GM21619 (cell line): Measurements from ENCODE around the gene SLC47A2.

Experiments
- ATAC-seq: cut with Tn5 transposase; IDR thresholded peaks from one replicate; pipeline ENCODE4 v1.9.1; 2021; ENCODE audit not compliant: unreplicated experiment

Gene SLC47A2

GRCh38 chr17:19728084-19728495, 11.7 kb upstream of the SLC47A2 start:
- ATAC-seq: no peak

GRCh38 chr17:19727501-19728078, 11.2 kb upstream of the SLC47A2 start:
- ATAC-seq: no peak

- no peak for ATAC-seq
These were observed 10.4 kb upstream of the SLC47A2 start for GRCh38 chr17:19726631-19727376.

- no peak for ATAC-seq
These were observed 9.1 kb upstream of the SLC47A2 start for GRCh38 chr17:19725486-19725885.

GRCh38 chr17:19724501-19725420, 8.4 kb upstream of the SLC47A2 start:
- no peak for ATAC-seq

DNA sequence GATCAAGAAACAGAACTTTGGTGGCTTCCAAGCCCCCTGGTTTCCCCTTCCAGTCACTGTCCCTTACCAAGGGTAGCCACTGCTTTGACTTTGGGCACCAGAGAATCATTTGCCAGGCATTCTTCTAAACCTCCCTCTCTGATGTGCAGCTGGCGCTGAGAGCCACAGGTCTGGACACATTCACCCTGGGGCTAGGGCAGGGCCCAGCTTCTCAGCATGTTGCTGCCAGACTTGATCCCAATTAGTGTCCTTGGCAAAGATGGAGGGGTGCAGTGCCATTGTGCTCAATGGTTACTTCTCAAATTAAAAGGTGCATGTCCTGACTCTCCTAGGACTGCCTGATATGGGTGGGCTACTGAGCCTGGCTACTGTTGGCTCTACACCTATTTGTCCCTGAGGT, 7.6 kb upstream of the SLC47A2 start:
- no peak for ATAC-seq

DNA sequence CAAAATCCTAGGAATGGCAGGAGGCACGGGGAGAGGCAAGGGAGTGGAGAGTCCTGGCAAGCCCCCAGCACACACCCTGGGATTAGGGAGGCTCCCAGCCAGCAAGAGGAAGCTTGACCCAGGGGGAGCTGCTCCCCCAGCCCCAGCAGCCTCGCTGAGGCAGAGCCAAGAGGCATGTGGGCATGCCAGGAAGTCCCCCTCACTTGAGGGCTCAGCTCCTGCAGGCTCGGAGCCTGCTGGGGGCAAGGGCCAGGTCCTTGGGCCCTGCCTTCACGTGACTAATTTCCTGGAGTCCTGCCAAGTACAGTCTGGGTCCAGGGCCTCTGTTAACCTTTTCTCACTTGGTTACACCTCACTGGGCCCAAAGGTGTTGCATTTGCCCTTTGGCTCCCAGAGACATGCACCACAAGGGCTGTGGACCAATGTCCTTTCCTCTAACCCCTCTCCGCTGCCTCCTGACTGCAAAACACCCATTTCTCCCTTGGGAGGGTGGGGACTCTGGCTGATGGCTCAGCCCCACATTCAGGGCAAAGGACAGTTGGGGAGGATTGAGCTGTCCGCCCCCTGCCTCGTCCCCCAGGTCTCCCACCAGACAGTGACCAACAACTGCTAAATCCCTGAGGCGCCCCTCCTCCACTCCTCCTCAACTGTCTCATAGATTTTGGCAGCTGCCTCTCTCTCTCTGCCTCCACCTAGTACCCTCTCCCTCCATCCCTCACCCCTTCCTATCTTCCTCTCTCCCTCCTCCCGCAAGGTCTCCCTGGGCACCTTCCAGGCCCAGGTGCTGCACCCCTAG, 4.4 kb upstream of the SLC47A2 start:
- ATAC-seq: no peak

DNA sequence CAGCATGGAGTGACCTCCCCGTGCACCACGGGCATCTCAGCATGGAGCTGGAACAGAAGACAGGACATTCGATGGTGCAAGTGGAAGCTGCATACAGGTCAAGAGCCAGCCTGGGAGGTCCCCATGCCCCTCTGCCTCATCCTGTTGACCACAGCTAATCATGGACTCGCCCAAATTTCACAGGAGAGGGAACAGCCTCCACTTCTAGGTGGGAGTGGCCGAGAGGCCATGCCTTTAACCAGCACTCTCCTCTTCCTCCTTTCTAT, 3.8 kb upstream of the SLC47A2 start:
- ATAC-seq: no peak

DNA sequence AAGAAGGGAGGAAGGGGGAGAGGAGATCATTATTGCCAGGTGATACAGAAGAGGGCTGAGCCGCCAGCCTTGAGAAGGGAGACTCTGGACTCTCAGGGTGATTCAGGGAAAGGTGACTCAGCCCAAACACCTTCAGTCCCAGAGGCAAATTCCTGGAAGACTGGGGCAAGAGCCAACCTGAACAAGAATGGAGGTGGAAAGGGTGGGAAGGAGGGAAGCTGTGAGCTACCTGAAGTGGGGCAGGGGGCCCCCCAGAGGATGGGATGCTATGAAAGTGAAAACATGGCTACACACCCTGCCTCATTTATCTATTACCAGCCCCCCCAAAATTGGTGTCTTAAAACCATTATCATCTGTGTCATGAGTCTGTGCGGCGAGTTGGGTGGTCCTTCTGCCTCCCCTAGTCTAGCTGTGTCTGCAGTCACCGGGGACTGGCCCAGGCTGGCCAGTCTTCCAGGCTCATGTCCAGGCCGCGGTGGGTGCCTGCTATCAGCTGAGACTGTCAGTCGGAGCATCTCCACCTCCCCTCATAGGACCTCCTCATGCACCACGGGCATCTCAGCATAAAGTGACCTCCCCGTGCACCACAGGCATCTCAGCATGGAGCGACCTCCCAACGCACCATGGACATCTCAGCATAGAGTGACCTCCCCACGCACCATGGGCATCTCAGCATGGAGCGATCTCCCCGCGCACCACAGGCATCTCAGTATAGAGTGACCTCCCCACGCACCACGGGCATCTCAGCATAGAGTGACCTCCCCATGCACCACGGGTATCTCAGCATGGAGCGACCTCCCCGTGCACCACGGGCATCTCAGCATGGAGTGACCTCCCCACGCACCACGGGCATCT, 3.2 kb upstream of the SLC47A2 start:
- no peak for ATAC-seq

- ATAC-seq: no peak
These were observed 2.4 kb upstream of the SLC47A2 start for GRCh38 chr17:19718613-19719354.

DNA sequence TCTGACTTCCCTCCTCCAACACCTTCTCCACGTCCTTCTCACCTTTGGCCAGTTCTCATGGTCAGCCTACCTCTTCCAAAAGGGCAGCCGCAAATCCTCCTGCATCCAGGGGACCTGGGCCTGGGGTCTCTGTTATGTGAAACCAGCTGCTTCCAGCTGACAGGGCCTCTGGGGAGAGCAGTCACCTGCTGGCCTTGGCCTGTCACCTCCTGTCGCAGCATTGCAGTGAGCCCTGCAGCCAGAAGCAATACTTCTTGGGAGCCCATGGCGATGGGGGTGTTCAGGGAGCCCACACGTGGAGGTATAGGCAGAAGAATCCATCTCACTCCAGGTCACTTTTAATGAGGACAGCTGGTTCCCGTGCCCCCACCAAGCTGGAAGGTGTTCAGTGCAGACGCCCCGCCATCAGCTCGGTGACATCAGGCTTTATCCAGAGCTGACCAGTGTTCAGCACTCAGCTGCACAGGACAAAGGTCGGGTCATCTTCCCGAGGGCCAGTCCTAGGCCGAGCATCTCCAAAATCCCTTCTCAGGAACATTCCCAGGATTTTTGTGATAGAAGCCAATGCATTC, 1.7 kb upstream of the SLC47A2 start:
- no peak for ATAC-seq

DNA sequence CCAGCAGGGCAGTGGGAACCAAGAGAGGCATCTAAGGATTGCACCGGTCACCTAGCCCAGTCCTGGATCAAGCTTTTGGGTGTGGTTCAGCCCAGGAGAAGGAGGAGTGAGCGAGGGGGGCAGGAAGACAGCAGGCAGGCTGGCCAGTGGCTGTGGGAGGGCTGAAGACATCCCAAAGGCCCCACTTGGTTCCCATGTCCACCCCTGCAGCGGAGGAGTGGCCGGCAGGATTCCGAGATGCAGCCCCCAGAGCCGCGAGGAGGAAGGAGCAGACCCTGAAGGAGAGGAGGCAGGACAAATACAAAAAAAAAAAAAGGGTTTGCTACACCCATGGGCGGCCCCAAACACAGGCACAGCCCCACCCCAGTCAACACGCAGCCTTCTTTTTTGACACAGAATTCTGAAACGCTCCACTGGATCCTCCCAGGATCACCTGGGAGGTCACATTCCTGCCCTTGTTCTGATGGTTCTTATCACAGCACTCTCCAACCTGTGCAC, 1.1 kb upstream of the SLC47A2 start:
- no peak for ATAC-seq

- ATAC-seq: no peak
These were observed 612 bp upstream of the SLC47A2 start for GRCh38 chr17:19717031-19717360.

DNA sequence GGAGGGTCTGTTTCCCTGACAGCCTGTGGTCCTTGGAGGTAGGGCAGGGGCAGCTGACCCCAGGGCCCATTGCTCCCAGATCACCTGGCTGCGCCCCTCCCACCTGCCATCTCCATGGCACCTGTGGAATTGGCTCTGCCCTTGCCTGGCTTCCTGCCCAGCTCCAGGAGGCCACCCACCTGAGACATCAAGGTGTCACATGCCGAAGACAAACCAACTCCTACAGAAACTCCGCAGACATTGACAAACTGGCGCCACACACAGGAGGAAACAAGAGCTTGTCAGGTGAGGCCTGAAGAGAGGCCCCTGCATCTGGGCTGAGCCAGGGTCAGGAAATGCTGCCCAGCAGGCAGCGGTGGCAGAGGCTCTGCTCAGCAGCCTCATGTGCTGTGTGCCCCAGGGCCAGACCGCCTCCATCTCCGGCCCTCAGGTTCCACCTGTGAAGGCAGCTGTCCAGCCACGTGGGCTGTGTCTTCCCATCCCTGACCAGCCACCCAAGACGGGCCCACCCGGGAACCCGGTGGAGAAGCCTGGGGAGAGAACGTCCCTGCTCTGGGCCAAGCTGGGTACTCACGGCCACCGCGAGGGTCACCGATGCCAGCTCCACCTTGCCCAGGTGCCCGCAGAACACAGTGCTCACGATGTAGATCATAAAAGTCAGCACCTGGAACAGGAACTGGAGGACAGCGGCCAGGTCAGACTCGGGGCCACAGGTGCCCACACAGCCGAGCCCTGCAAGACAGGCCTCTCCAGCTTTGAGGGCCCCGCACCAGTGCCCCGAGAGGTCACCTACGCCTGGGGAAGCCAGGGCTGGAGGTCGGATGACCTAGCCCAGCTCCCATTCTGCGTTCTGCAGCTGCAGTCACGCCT, 1.6 kb downstream of the SLC47A2 start:
- no peak for ATAC-seq

DNA sequence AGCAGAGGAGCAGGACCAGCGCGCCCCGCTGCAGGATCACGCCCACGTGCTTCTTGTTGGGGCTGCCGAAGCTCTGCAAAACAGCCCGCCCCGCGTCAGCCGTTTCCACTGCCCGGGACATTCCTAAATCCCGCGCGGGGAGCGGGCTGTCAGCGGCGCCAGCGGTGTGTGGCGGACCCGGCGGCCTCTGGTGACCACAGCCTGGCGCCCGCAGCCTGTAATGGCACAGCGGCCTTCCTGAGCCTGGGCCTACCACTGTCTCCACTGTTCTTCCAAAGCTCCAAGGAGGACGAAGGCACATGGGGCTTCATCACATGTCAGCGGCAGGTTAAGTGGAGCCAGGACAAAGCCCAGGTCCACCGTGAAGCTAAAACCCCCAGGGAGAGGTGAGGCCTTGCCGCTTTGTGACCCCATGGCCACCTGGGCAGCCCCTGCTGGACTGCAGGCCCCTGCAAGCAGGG, 2.5 kb downstream of the SLC47A2 start:
- ATAC-seq: no peak

DNA sequence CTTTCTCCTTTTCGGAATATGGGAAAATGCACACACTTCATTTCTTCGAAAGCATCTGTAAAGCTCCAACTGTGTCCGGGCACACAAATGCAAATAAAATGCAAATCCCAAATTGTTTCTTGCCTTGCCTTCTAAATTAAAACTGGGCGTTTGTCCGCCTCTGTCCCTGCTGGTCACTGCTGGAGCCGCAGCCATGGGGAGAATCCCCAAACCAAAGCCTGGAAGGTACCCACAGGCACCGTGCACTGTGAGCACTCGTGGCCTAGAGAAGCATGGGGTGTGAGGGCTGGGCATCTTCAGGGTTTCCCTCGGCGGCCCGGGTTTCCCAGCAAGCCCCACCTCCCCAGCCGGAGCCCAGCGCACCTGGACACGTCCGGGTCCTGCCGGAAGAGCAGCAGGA, 2.9 kb downstream of the SLC47A2 start:
- no peak for ATAC-seq

GRCh38 chr17:19712436-19713004, 3.9 kb downstream of the SLC47A2 start:
- ATAC-seq: no peak

- no peak for ATAC-seq
These were observed 6.5 kb downstream of the SLC47A2 start for GRCh38 chr17:19709841-19710240.
